Forelimb muscle (tissue), 1 donor: Measurements from ENCODE around the gene CFAP68. TPM values are rescaled to one million over a fixed set of nuclear protein-coding genes. Genes with fewer than 3 reads are reported as not detected.

Experiments used
- DNase-seq: peaks from one replicate; pipeline ENCODE4 v3.0.0-alpha.2; 2013; ENCODE audit warnings: low read depth
- polyA plus RNA-seq: library from polyadenylated mRNA; unstranded; fragments of 120-200 nt; gene quantifications from one replicate; pipeline ENCODE4 v1.2.1, GENCODE V29; 2013; ENCODE audit not compliant: insufficient read length

Gene CFAP68
- 15.7 TPM for polyA plus RNA-seq

- DNase-seq: peak; percentile 96
Measured at GRCh38 chr11:111878849-111879636, at the start of gene CFAP68, which contains the start of gene FDXACB1. Gene CFAP68, plus strand, starts transcription at chr11:111879541. Its CDS starts 20 bp downstream, at chr11:111879561. Gene FDXACB1, minus strand, starts transcription at chr11:111879165. Its CDS starts 33 bp downstream, at chr11:111879132.

- DNase-seq: no peak
Measured at GRCh38 chr11:111833524-111833923, 45.8 kb upstream of the CFAP68 start.

- no peak for DNase-seq
Measured at GRCh38 chr11:111834432-111835163, 44.7 kb upstream of the CFAP68 start.

GRCh38 chr11:111835665-111836064, 43.7 kb upstream of the CFAP68 start:
- no peak for DNase-seq

- DNase-seq: no peak
Measured at GRCh38 chr11:111836162-111836561, 43.2 kb upstream of the CFAP68 start.

- DNase-seq: no peak
Measured at GRCh38 chr11:111836721-111837120, 42.6 kb upstream of the CFAP68 start.

- no peak for DNase-seq
Measured at GRCh38 chr11:111837366-111837891, 41.9 kb upstream of the CFAP68 start.

GRCh38 chr11:111838054-111838453, 41.3 kb upstream of the CFAP68 start:
- no peak for DNase-seq

GRCh38 chr11:111840143-111840542, 39.2 kb upstream of the CFAP68 start:
- no peak for DNase-seq

GRCh38 chr11:111841370-111842053, 37.8 kb upstream of the CFAP68 start:
- peak; percentile 64 for DNase-seq

GRCh38 chr11:111843661-111844060, 35.7 kb upstream of the CFAP68 start:
- no peak for DNase-seq

GRCh38 chr11:111845276-111846028, 33.9 kb upstream of the CFAP68 start:
- no peak for DNase-seq

- no peak for DNase-seq
Measured at GRCh38 chr11:111846063-111846462, 33.3 kb upstream of the CFAP68 start.

- DNase-seq: no peak
Measured at GRCh38 chr11:111846636-111847035, 32.7 kb upstream of the CFAP68 start.

GRCh38 chr11:111849631-111850030, 29.7 kb upstream of the CFAP68 start:
- no peak for DNase-seq

- DNase-seq: no peak
Measured at GRCh38 chr11:111851067-111851466, 28.3 kb upstream of the CFAP68 start.

- no peak for DNase-seq
Measured at GRCh38 chr11:111851636-111852035, 27.7 kb upstream of the CFAP68 start.

- DNase-seq: no peak
Measured at GRCh38 chr11:111852103-111852502, 27.2 kb upstream of the CFAP68 start.

- DNase-seq: no peak
Measured at GRCh38 chr11:111855506-111855905, 23.8 kb upstream of the CFAP68 start.

- DNase-seq: no peak
Measured at GRCh38 chr11:111860257-111860656, 19.1 kb upstream of the CFAP68 start.

GRCh38 chr11:111870113-111870512, 9.2 kb upstream of the CFAP68 start:
- DNase-seq: no peak
